ENCODE data around the gene MEN1.
"Not testable (repeated sequence)": the region's sequence is repeated elsewhere in the genome, so short reads cannot be mapped to it uniquely, and the experiment has no call there.

- not testable (repeated sequence) for TF ChIP-seq CTCF (IDR thresholded peaks at IDR 0.05); REST (IDR thresholded peaks at IDR 0.05; ENCODE audit: insufficient read depth in 1 of 2, low read depth in 2 of 2, low read length in 1 of 2); POLR2AphosphoS5 (IDR thresholded peaks at IDR 0.05; ENCODE audit: low read depth, low read length); TCF7L2 (IDR thresholded peaks at IDR 0.05; ENCODE audit: low read depth, low read length); SIN3A (IDR thresholded peaks at IDR 0.05; ENCODE audit: borderline replicate concordance, insufficient read depth, low read depth, low read length)
Measured at GRCh38 chr11:64815433-64815832, 5.1 kb upstream of the MEN1 start.

Data from Panc1 (cell line).